Measurements from ENCODE around the gene CAPN5. TPM values are rescaled to one million over a fixed set of nuclear protein-coding genes. Genes with fewer than 3 reads are reported as not detected.

CAPN5 gene
- total RNA-seq, 2 experiments from 2014 or later = 0.20 to 0.28 TPM

DNA sequence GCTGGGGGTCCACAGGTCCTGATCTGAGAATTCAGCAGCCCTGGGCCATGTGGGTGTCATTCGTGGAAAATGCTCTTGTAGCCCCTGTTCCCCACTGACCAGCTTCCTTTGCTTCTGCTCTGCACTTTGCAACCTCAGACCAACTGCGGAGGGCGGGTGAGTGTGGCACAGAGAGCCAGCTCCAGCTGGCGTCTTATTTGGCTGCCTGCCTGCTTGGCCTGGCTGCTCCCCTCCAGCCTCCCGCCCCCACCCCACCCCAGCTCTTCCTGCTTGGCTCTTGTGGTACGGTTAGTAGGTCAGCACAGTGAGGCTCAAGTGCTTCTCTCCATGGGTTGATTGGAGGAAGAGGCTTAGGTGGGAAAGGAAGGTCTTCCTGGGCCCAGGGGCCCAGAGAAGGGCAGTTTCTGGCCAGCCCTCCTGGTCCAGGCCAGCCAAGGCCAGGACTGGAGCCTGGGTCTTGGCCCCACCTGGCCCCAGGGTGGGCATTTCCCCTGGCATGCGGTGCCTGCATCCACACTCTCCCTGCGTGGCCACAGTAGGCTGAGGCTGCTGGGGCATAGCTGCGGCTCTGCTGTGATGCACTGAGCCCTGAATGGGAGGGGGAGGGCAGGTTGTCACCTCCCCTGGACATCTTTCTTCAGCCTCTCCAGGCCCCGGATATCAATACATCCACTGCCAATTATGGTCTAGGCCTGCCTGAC, 87.8 kb downstream of the CAPN5 start:
- Mint-ChIP-seq H3K4me1 (peaks cover 43% of the 10 kb centered on the region), H3K4me3 (no peak overlapping the region), H3K27me3 (peaks cover 29% of the 10 kb centered on the region), H3K9me3 (ENCODE audit: low read depth) (no peaks in the 10 kb centered on the region), H3K27ac (no peak overlapping the region), H3K36me3 (no peaks in the 10 kb centered on the region)
- ATAC-seq (no peak), DNase-seq (no peak)
- CTCF ChIA-PET = interaction anchor here (1.1 to 2.5 kb wide), 3 partner anchors 10 to 60 kb away, joined by 3 to 21 read pairs (median 3); partner anchors contain the start of gene MYO7A

DNA sequence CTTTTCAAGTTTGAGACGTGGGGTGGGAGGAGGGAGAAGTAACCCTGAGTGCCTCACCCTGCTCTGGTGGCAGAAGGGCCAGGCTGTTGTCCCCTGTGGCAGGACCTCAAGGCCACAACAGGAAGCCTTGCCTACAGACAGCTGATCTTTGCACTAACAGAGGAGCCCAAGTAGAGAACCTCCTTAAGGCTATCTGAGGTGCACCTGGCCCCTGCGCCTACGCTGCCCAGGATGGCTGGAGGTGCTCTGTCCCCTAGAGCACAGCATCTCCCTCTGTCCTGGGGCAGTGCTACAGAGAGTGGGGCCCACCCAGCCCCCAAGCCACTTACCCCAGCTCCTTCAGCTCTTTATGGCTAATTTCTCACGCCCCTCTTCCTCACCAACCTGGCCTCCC, 88.3 kb downstream of the CAPN5 start:
- CTCF ChIA-PET = interaction anchor here (1.1 to 2.5 kb wide), 3 partner anchors 10 to 61 kb away, joined by 3 to 21 read pairs (median 3); partner anchors contain the start of gene MYO7A
- H3K27me3 Mint-ChIP-seq = peaks cover 29% of the 10 kb centered on the region

DNA sequence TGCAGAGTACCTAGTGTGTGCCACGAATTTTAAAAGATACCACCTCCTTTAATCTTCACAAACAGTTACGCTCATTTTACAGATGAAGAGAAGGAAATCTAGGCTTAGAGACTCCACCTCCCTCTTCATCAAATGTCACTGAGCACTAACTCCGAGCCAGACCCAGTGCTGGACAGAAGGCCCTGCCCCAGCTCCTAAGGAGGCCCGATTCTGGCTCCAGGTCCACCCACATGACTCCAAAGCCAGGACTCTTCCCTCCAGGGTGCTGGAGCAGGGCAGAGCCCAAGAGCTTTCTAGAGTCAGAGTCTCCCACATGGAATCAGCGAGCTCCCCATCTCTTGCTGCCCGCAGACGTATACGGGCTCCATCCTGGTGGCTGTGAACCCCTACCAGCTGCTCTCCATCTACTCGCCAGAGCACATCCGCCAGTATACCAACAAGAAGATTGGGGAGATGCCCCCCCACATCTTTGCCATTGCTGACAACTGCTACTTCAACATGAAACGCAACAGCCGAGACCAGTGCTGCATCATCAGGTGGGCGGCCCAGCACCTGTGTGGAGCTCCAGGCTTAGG, 88.9 kb downstream of the CAPN5 start:
- Mint-ChIP-seq H3K4me3 (no peak overlapping the region), H3K9me3 (ENCODE audit: low read depth) (no peaks in the 10 kb centered on the region), H3K27me3 (peaks cover 29% of the 10 kb centered on the region), H3K27ac (no peak overlapping the region), H3K4me1 (peaks cover 43% of the 10 kb centered on the region), H3K36me3 (no peaks in the 10 kb centered on the region)
- DNase-seq (no peak), ATAC-seq (no peak)
- CTCF ChIA-PET = interaction anchor here (0.6 to 1.4 kb wide), 6 partner anchors 11 to 388 kb away, joined by 3 to 5 read pairs (median 3); partner anchors contain the start of gene MYO7A

More for the DNA sequence above, 88.3 kb downstream of the CAPN5 start:
- Mint-ChIP-seq H3K27ac (no peak overlapping the region), H3K36me3 (no peaks in the 10 kb centered on the region), H3K9me3 (ENCODE audit: low read depth) (no peaks in the 10 kb centered on the region), H3K4me3 (no peak overlapping the region), H3K4me1 (peaks cover 43% of the 10 kb centered on the region)
- no peak for DNase-seq
- no peak for ATAC-seq

DNA sequence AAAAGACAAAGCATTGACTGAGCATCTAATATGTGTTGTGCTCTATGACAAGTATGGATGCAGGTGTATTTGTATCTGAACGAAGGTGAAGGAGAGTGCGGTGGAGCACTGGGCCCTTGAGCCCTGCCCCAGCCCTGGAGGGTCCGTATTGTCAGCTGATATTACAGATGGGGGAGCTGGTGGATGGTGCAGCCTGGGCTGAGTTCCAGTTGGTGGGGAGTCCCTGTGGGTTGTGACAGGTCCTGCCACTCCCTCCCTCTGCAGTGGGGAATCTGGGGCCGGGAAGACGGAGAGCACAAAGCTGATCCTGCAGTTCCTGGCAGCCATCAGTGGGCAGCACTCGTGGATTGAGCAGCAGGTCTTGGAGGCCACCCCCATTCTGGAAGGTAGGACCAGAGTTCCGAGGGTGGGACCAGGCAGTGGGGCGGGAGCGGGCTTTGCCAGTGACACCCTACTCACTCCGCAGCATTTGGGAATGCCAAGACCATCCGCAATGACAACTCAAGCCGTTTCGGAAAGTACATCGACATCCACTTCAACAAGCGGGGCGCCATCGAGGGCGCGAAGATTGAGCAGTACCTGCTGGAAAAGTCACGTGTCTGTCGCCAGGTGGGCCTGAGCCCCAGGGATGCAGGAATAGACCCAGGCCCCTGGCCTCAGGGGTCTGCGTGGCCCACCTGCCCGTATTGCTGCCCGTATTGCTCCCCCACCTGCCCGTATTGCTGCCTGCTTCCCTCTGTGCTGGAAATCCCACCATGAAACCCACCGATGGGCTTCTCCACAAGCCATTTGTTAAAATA, 89.8 kb downstream of the CAPN5 start:
- ATAC-seq = no peak
- Mint-ChIP-seq H3K9me3 (ENCODE audit: low read depth) (no peaks in the 10 kb centered on the region), H3K36me3 (no peaks in the 10 kb centered on the region)

DNA sequence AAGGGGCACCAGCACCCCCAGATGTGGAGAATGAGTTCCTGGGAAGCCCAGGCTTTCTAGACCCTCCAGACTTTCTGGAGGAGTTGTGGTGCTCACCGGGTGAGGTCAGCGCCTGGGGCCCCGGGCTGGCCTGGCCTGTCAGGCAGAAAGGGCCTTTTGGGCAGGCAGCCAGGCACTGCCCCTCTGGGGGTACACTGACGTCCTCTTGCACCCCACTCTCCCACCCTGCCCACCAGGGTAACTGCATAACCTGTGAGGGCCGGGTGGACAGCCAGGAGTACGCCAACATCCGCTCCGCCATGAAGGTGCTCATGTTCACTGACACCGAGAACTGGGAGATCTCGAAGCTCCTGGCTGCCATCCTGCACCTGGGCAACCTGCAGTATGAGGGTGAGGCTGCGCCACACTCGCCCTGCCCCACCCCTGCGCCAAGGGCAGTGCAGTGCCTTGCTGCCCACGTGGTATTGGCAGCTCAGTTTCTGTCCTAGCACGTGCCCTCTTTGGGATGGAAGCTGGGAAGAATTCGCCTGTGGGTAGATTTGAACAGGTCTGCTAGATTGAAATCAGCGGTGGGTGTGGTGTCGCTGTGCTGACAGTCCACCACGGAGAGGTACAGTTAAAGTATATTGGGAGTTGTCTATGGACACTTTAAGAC, 91.4 kb downstream of the CAPN5 start:
- no peak overlapping the region for H3K4me3 Mint-ChIP-seq
- no peak for ATAC-seq

More for the DNA sequence above, 89.8 kb downstream of the CAPN5 start:
- no peak overlapping the region for H3K27ac Mint-ChIP-seq
- H3K4me3 Mint-ChIP-seq = no peak overlapping the region
- H3K27me3 Mint-ChIP-seq = peaks cover 26% of the 10 kb centered on the region
- peaks cover 39% of the 10 kb centered on the region for H3K4me1 Mint-ChIP-seq
- CTCF ChIA-PET = interaction anchor here (0.6 to 1.1 kb wide), 4 partner anchors 20 to 387 kb away, joined by 3 to 5 read pairs (median 3); partner anchors contain the start of gene MYO7A
- no peak for DNase-seq

DNA sequence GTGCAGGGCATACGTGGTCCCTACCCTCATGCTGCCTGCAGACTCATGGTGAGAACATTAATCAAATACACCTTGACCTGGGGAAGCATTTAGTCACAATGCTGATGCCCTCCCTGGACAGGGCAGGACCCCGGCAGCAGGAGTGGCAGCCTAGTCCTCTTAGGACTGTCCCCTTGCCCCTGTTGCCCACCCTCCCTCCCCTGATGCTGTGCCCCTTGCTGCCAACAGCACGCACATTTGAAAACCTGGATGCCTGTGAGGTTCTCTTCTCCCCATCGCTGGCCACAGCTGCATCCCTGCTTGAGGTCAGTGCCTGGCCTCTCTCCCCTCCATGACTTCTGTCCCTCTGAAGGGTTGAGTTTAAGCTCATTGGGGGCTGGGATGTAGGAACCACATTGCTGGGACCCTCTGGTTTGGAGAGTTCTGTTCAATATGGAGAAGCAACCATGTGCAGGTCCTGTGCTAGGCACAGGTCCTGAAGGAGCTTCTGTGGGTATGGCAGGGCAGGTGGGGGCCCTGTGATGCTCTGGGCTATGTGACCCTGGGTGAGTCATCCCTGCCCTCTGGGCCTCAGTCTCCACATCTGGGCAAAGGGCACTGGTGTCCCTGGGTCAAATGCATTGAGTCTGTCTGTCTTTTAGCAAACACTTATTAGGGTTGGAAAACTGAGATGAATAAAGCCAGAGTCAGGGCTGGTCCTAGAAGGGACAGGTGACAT, 92.6 kb downstream of the CAPN5 start:
- ATAC-seq (no peak), DNase-seq (no peak)
- H3K9me3 Mint-ChIP-seq (ENCODE audit: low read depth) = no peaks in the 10 kb centered on the region
- no peaks in the 10 kb centered on the region for H3K36me3 Mint-ChIP-seq
- CTCF ChIA-PET = interaction anchor here (1.1 kb wide), 1 partner anchor 32 kb away, joined by 3 read pairs; no protein-coding TSS in a partner anchor
- no peak overlapping the region for H3K4me3 Mint-ChIP-seq
- H3K4me1 Mint-ChIP-seq = peaks cover 13% of the 10 kb centered on the region
- peaks cover 22% of the 10 kb centered on the region for H3K27me3 Mint-ChIP-seq
- H3K27ac Mint-ChIP-seq = no peak overlapping the region

More for the DNA sequence above, 91.4 kb downstream of the CAPN5 start:
- peaks cover 24% of the 10 kb centered on the region for H3K4me1 Mint-ChIP-seq
- no peaks in the 10 kb centered on the region for H3K36me3 Mint-ChIP-seq
- CTCF ChIA-PET = no interaction called here
- H3K27ac Mint-ChIP-seq = no peak overlapping the region
- no peak for DNase-seq
- H3K27me3 Mint-ChIP-seq = peaks cover 24% of the 10 kb centered on the region
- H3K9me3 Mint-ChIP-seq (ENCODE audit: low read depth) = no peaks in the 10 kb centered on the region

DNA sequence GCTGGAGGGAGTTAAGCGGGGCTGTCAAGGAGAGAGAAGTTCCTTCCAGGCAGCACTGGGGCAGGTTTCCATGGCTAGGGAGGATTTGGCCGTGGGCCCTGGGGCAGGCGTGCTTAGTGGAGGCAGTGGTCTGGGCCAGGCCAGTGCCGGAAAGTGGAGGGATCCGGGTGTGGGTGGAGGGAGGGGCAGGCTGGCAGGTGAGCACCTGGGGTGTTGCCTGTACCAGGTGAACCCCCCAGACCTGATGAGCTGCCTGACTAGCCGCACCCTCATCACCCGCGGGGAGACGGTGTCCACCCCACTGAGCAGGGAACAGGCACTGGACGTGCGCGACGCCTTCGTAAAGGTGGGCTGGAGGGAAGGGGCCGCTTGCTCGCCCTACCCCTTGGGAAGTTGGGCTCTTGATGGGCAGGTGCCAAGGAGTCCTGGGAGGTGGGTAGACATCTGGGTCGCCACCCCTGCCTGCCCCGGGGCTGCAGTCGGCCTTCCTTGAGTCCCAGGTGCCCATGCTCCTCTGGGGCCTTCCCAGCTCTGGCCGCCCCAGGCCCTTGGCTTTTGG, 93.2 kb downstream of the CAPN5 start:
- H3K36me3 Mint-ChIP-seq = no peaks in the 10 kb centered on the region
- no peak overlapping the region for H3K27ac Mint-ChIP-seq
- no peaks in the 10 kb centered on the region for H3K9me3 Mint-ChIP-seq (ENCODE audit: low read depth)
- no peak for DNase-seq
- H3K27me3 Mint-ChIP-seq = peaks cover 22% of the 10 kb centered on the region
- ATAC-seq = no peak
- CTCF ChIA-PET = interaction anchor here (1.1 kb wide), 1 partner anchor 33 kb away, joined by 3 read pairs; no protein-coding TSS in a partner anchor
- peaks cover 7% of the 10 kb centered on the region for H3K4me1 Mint-ChIP-seq
- no peak overlapping the region for H3K4me3 Mint-ChIP-seq

DNA sequence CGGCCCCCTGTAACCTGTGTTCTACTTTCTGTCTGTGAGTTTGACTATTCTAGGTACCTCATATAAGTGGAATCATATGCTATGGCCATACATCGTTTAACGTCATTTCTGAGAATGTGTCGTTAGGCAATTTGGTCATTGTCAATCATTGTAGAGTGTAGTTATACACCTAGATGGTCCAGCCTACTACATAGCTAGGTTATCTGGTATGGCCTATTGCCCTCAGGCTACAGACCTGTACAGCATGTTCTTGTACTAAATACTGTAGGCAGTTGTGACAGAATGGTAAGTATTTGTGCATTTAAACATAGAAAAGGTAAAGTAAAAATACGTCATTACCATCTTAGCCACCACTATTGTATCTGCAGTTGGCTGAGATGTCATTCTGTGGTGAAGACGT, 96.5 kb downstream of the CAPN5 start:
- H3K4me1 Mint-ChIP-seq = peaks cover 5% of the 10 kb centered on the region
- no peaks in the 10 kb centered on the region for H3K36me3 Mint-ChIP-seq
- no peaks in the 10 kb centered on the region for H3K9me3 Mint-ChIP-seq (ENCODE audit: low read depth)
- ATAC-seq (no peak), DNase-seq (no peak)
- no peak overlapping the region for H3K4me3 Mint-ChIP-seq
- CTCF ChIA-PET = interaction anchor here (1.6 kb wide), 1 partner anchor 36 kb away, joined by 4 read pairs; the partner anchor contains the start of gene MYO7A
- peaks cover 9% of the 10 kb centered on the region for H3K27me3 Mint-ChIP-seq
- H3K27ac Mint-ChIP-seq = no peak overlapping the region

DNA sequence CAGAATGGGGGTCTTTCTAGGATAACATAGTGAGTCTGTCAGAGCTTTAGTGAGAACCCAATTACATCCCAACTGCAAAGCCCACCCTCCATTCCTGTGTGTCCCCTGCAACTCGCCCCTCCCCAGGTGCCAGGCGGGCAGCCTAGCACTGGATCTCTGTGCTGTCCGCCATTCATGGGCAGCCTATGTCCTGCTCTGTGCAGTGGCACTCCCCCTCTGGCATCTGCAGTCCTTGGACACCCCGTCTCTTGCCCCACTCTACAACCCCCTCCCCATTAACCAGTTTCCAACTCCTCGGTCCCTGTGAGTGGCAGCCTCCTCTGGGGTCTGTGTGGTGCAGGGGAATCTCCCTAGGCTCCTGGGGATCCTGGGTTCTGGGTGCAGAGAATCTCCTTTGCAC, 98.3 kb downstream of the CAPN5 start:
- Mint-ChIP-seq H3K27ac (no peak overlapping the region), H3K27me3 (peaks cover 4% of the 10 kb centered on the region), H3K36me3 (no peaks in the 10 kb centered on the region), H3K9me3 (ENCODE audit: low read depth) (no peaks in the 10 kb centered on the region), H3K4me3 (no peak overlapping the region), H3K4me1 (peaks cover 5% of the 10 kb centered on the region)
- ATAC-seq = no peak
- no peak for DNase-seq
- CTCF ChIA-PET = interaction anchor here (1.5 kb wide), 1 partner anchor 38 kb away, joined by 7 read pairs; the partner anchor contains the start of gene MYO7A

DNA sequence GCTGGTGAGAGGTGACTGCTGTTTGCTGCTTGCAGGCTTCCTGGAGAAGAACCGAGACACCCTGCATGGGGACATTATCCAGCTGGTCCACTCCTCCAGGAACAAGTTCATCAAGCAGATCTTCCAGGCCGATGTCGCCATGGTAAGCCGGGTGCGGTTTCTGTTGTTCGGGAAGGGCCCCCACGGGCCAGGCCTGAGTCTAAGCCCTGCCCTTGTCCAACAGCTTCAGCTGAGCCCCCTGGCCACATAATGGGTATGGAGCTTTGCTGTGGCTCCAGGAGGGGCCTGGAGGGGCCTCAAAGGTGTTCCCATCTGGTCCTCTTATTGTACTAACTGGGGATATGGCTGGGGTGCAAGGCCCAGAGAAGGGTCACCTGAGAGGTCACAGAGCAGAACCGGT, 99.2 kb downstream of the CAPN5 start:
- CTCF ChIA-PET = interaction anchor here (1.5 kb wide), 1 partner anchor 39 kb away, joined by 7 read pairs; the partner anchor contains the start of gene MYO7A

DNA sequence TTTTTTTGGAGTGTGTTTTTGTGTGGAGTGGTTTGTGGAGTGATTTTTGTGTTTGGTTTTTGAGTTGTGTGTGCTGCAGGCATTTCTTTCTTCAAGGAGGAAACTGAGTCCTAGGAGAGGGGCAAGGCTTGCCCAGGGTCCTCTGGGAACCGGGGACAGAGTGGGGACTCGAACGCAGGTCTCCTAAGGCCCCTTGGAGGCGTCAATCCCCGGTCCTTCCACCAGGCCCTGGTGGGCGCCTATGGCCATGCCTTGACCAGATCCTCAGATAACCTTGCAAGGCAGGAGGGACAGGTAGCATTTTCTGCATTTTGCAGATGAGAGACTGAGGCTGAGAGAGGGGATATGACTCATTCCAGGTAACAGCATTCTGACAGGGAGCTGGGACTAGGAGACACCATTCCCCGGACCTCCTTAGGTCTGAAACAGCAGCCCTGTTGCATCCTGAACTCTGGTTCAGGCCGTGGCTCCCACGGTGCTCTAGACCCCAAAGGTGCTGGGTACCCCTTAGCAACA, 100.4 kb downstream of the CAPN5 start:
- H3K4me3 Mint-ChIP-seq = no peak overlapping the region
- H3K9me3 Mint-ChIP-seq (ENCODE audit: low read depth) = no peaks in the 10 kb centered on the region
- peaks cover 5% of the 10 kb centered on the region for H3K4me1 Mint-ChIP-seq
- CTCF ChIA-PET = interaction anchor here (2.6 kb wide), 1 partner anchor 39 kb away, joined by 19 read pairs; the partner anchor contains the start of gene MYO7A
- no peaks in the 10 kb centered on the region for H3K36me3 Mint-ChIP-seq
- no peak overlapping the region for H3K27ac Mint-ChIP-seq
- DNase-seq (no peak), ATAC-seq (no peak)
- H3K27me3 Mint-ChIP-seq = peaks cover 4% of the 10 kb centered on the region

More for the DNA sequence above, 99.2 kb downstream of the CAPN5 start:
- no peaks in the 10 kb centered on the region for H3K36me3 Mint-ChIP-seq
- DNase-seq (no peak), ATAC-seq (no peak)
- no peak overlapping the region for H3K4me3 Mint-ChIP-seq
- peaks cover 4% of the 10 kb centered on the region for H3K27me3 Mint-ChIP-seq
- no peaks in the 10 kb centered on the region for H3K9me3 Mint-ChIP-seq (ENCODE audit: low read depth)
- H3K27ac Mint-ChIP-seq = no peak overlapping the region
- H3K4me1 Mint-ChIP-seq = peaks cover 5% of the 10 kb centered on the region

DNA sequence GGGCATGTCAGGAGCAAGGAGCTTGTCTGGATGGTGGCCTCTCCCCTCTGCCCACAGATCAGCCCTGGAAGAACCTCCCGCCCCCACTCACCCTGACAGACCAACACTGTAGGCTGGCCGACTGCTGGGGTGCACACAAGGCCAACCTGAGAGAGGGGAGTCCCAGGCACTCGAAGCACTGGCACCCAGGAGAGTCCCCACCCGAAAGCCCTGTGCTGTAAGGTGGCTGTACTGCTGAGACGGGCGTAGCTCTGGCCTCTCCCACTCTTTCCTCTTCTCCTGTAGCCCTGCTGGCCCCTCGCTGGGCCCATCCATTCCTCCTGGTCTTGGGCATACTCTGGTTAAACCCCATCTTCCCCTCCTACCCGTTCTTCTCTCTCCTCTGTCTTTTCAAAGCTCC, 101.0 kb downstream of the CAPN5 start:
- Mint-ChIP-seq H3K4me1 (peaks cover 5% of the 10 kb centered on the region), H3K27me3 (peaks cover 4% of the 10 kb centered on the region), H3K36me3 (no peaks in the 10 kb centered on the region), H3K4me3 (no peak overlapping the region), H3K9me3 (ENCODE audit: low read depth) (no peaks in the 10 kb centered on the region), H3K27ac (no peak overlapping the region)
- no peak for ATAC-seq
- DNase-seq = no peak
- CTCF ChIA-PET = interaction anchor here (2.6 kb wide), 1 partner anchor 40 kb away, joined by 19 read pairs; the partner anchor contains the start of gene MYO7A
